Transverse colon (tissue), 4 donors: Measurements from ENCODE around the gene TECPR2. TPM values are rescaled to one million over a fixed set of nuclear protein-coding genes. Genes with fewer than 3 reads are reported as not detected.

Experiments used
- DNase-seq: peaks from one replicate; pipeline ENCODE4 v3.0.0-alpha.2; 2019
- H3K27ac ChIP-seq, 4 donors: fragments of 200-600 bp; sonication (generic); 2 replicates each; pipeline ENCODE4 v1.5.1; 2016 to 2018; ENCODE audit warnings: inconsistent platforms in 4 of 4
- H3K27me3 ChIP-seq: fragments of 200-600 bp; sonication (generic); 2 replicates; pipeline ENCODE4 v1.5.1; 2017; ENCODE audit warnings: inconsistent platforms
- H3K36me3 ChIP-seq, 4 donors: fragments of 200-600 bp; sonication (generic); 2 replicates each; pipeline ENCODE4 v1.5.1; 2017 to 2019; ENCODE audit warnings: inconsistent platforms in 4 of 4
- H3K4me1 ChIP-seq, 4 donors: fragments of 200-600 bp; sonication (generic); 2 replicates each; pipeline ENCODE4 v1.5.1; 2017 to 2020; ENCODE audit warnings: inconsistent platforms in 4 of 4
- H3K4me3 ChIP-seq, 4 donors: fragments of 200-600 bp; sonication (generic); 1 replicate in 1 of 4; 2 replicates in 3 of 4; pipeline versions ENCODE4 v1.5.1 to v1.6.1; 2017 to 2019; ENCODE audit warnings: inconsistent platforms in 4 of 4
- H3K9me3 ChIP-seq, 2 donors: fragments of 200-600 bp; sonication (generic); 2 replicates each; pipeline ENCODE4 v1.5.1; 2017 to 2019; ENCODE audit warnings: inconsistent platforms in 2 of 2
- CTCF ChIP-seq, 5 experiments: fragments of 200-600 bp in 3 of 5; fragments of 450-650 bp in 2 of 5; sonication (generic) in 3 of 5; IDR thresholded peaks; 1 replicate in 2 of 5; 2 replicates in 3 of 5; pipeline ENCODE4 v1.5.1; 2016 to 2017; ENCODE audit warnings: antibody characterized with exemption in 5 of 5, inconsistent platforms in 3 of 5, mild to moderate bottlenecking in 2 of 5, moderate library complexity in 1 of 5
- EP300 ChIP-seq: sonication (generic); formaldehyde crosslinking; IDR thresholded peaks from one replicate; pipeline ENCODE4 v1.6.1; 2017; ENCODE audit warnings: antibody characterized with exemption, low read depth
- POLR2A ChIP-seq: fragments of 450-650 bp; IDR thresholded peaks from one replicate; pipeline ENCODE4 v1.6.1; 2016; ENCODE audit warnings: antibody characterized with exemption, mild to moderate bottlenecking, moderate library complexity
- POLR2AphosphoS5 ChIP-seq, 3 donors: sonication (generic); formaldehyde crosslinking; IDR thresholded peaks; one replicate each; pipeline ENCODE4 v1.6.1; 2016; ENCODE audit warnings: antibody characterized with exemption in 3 of 3
- WGBS, 2 donors: methylation state at CpG; one replicate each; pipeline ENCODE4 v1.1.5; 2018; ENCODE audit warnings: low coverage in 1 of 2; 5-methylcytosine and 5-hydroxymethylcytosine counted together
- in situ Hi-C, 4 donors: fragments of 200-750 bp; cut with MboI; loops; one replicate each; pipeline versions ENCODE4 v1.15.0 to v1.15.1; 2017; ENCODE audit warnings: low sequenced_read_pairs in 3 of 4, low pct_ligation_motif_present in 1 of 4, low pct_unique_long_range_greater_than_20kb in 1 of 4
- intact Hi-C: fragments of 100-400 bp; cut with DNase I; formaldehyde crosslinking; loops from one replicate; pipeline ENCODE4 v1.15.1; 2023; ENCODE audit warnings: low total_unique reads
- total RNA-seq, 4 donors: library from RNA; depleted of rRNA; stranded (reverse); fragments of >200 nt; gene quantifications; one replicate each; pipeline ENCODE4 v1.1.0, GENCODE V29; 2016

Gene TECPR2
- total RNA-seq, 4 donors from 2014 or later, result 12.6 to 47.4 (median 17.9) TPM

DNA sequence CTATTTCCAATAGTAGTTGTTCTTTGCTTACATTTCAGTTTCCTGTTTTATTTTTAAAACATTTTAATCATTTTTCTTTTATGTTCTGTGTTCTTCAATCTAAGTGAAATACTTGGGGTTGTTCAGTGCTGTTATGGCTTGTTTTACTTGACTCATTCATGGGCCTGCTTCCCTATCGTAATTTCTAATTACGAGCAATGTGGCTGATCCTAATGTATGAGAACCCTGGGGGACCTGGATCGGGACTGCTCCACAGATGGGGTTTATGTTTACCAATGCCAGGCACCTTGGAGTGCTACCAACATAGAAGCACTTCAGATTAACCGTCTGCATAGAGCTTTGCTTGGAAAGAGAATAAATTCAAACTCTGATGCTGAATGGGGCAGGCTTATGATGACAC is 29.8 kb downstream of the TECPR2 start:
- H3K4me1 ChIP-seq, result peaks cover 9 to 26% (median 16%) of the 10 kb centered on the region in 4 donors
- no peaks in the 10 kb centered on the region for H3K9me3 ChIP-seq
- no peak for DNase-seq
- H3K36me3 ChIP-seq, result no peaks in the 10 kb centered on the region
- TF ChIP-seq CTCF (IDR thresholded peaks at IDR 0.05), result no peak
- TF ChIP-seq POLR2AphosphoS5 (IDR thresholded peaks at IDR 0.05), result no peak
- TF ChIP-seq EP300, result no peak
- TF ChIP-seq POLR2A, result no peak
- H3K27me3 ChIP-seq, result no peaks in the 10 kb centered on the region
- in situ Hi-C loops, result no loop called here
- 50 to 60% methylated on average over 4 of the region's 4 CpGs for WGBS, 2 donors
- H3K4me3 ChIP-seq, result no peak overlapping the region
- intact Hi-C loops, result no loop called here
- no peak overlapping the region for H3K27ac ChIP-seq

- Histone ChIP-seq H3K4me3 (no peak overlapping the region), H3K36me3 (no peaks in the 10 kb centered on the region), H3K4me1 (peaks cover 3 to 17% (median 9%) of the 10 kb centered on the region in 4 donors), H3K27ac (no peak overlapping the region), H3K27me3 (no peaks in the 10 kb centered on the region), H3K9me3 (peaks cover 0 to 4% of the 10 kb centered on the region in 2 donors)
- in situ Hi-C loops, result no loop called here
- no peak for DNase-seq
- intact Hi-C loops, result no loop called here
- TF ChIP-seq EP300 (no peak), POLR2A (no peak), CTCF (IDR thresholded peaks at IDR 0.05) (no peak), POLR2AphosphoS5 (IDR thresholded peaks at IDR 0.05) (no peak)
- WGBS, 2 donors, result 76 to 81% methylated on average over 9 of the region's 9 CpGs
Observed at GRCh38 chr14:102394717-102395375, 32.1 kb downstream of the TECPR2 start.

GRCh38 chr14:102396521-102396920 is 33.8 kb downstream of the TECPR2 start:
- in situ Hi-C loops, result no loop called here
- no peak for DNase-seq
- peaks cover 0 to 6% (median 0%) of the 10 kb centered on the region in 4 donors for H3K4me1 ChIP-seq
- WGBS, 2 donors, result 83 to 100% methylated on average over 1 to 7 of the region's 7 CpGs
- H3K4me3 ChIP-seq, result no peak overlapping the region
- H3K9me3 ChIP-seq, result peaks cover 0 to 4% of the 10 kb centered on the region in 2 donors
- H3K27me3 ChIP-seq, result no peaks in the 10 kb centered on the region
- H3K36me3 ChIP-seq, result peaks cover 0 to 8% (median 0%) of the 10 kb centered on the region in 4 donors
- intact Hi-C loops, result no loop called here
- no peak overlapping the region for H3K27ac ChIP-seq
- TF ChIP-seq EP300 (no peak), POLR2AphosphoS5 (IDR thresholded peaks at IDR 0.05) (no peak), POLR2A (no peak), CTCF (IDR thresholded peaks at IDR 0.05) (no peak)

DNA sequence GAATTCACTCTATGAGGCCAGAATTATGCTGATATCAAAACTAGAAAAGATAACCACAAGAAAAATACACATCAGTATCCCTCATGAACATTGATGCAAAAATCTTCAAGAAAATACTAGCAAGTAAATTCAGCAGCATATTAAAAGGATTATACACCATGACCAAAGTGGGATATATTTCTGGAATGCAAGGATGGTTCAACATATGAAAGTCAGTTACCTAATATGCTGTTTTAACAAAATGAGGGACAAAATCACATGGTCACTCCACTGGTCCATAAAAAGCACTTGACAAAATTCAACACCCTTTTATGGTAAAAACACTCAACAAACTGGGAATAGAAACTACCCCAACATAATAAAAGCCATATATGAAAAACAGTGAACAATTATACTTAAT is 40.3 kb downstream of the TECPR2 start:
- H3K4me1 ChIP-seq, result no peaks in the 10 kb centered on the region
- intact Hi-C loops (no loop called here), in situ Hi-C loops (no loop called here)
- peaks cover 16 to 18% of the 10 kb centered on the region in 2 donors for H3K9me3 ChIP-seq
- H3K36me3 ChIP-seq, result peaks cover 0 to 8% (median 0%) of the 10 kb centered on the region in 4 donors
- no peaks in the 10 kb centered on the region for H3K27me3 ChIP-seq
- no peak for DNase-seq
- no peak overlapping the region for H3K27ac ChIP-seq
- no peak overlapping the region for H3K4me3 ChIP-seq
- TF ChIP-seq POLR2AphosphoS5 (IDR thresholded peaks at IDR 0.05) (no peak), POLR2A (no peak), CTCF (IDR thresholded peaks at IDR 0.05) (no peak), EP300 (no peak)
